A673 (cell line): ENCODE measurements around the gene ZMYM1. TPM values are rescaled to one million over a fixed set of nuclear protein-coding genes. Genes with fewer than 3 reads are reported as not detected.
A peak's percentile ranks its signal among the peaks of the same experiment; 100 is the strongest.

Experiments used
- BruUV-seq: library from RNA; stranded (reverse); fragments of 400-500 nt; replicated peaks from 2 replicates; lab custom pipeline; 2021; lab: Mats Ljungman, UMichigan
- CTCF ChIA-PET: fragments of 300-600 bp; sonication (Branson Sonifier 250); formaldehyde crosslinking; loops from one replicate; lab custom pipeline; 2022; ENCODE audit warnings: antibody characterized with exemption; lab: Charles Lee
- POLR2A ChIA-PET: fragments of 300-600 bp; sonication (Branson Sonifier 250); formaldehyde crosslinking; loops from one replicate; lab custom pipeline; 2022; ENCODE audit warnings: antibody characterized with exemption; ENCODE audit not compliant: low non-redundant PET; lab: Charles Lee
- DNase-seq: peaks from one replicate; pipeline ENCODE4 v3.0.0-alpha.2; 2015; ENCODE audit warnings: low spot score
- H3K27ac ChIP-seq: fragments of 200-600 bp; sonication (generic); 2 replicates; pipeline ENCODE4 v1.5.1; 2016; ENCODE audit warnings: mixed run types, low read depth, mild to moderate bottlenecking, mixed read lengths, antibody characterized with exemption, low read length; ENCODE audit not compliant: poor library complexity, severe bottlenecking
- H3K27me3 ChIP-seq: fragments of 200-600 bp; sonication (generic); replicated peaks from 2 replicates; pipeline ENCODE4 v1.6.1; 2017; ENCODE audit warnings: mixed run types, low read depth, mild to moderate bottlenecking, mixed read lengths, antibody characterized with exemption, low read length; ENCODE audit not compliant: insufficient read depth, poor library complexity
- H3K36me3 ChIP-seq: fragments of 200-600 bp; sonication (generic); 2 replicates; pipeline ENCODE4 v1.6.1; 2016; ENCODE audit warnings: mixed run types, mild to moderate bottlenecking, mixed read lengths, antibody characterized with exemption, low read length; ENCODE audit not compliant: insufficient read depth, poor library complexity, severe bottlenecking
- H3K4me1 ChIP-seq: fragments of 200-600 bp; sonication (generic); 2 replicates; pipeline ENCODE4 v1.6.1; 2017; ENCODE audit warnings: mixed run types, mild to moderate bottlenecking, mixed read lengths, antibody characterized with exemption, low read length; ENCODE audit not compliant: insufficient read depth, poor library complexity, severe bottlenecking
- H3K4me3 ChIP-seq: fragments of 200-600 bp; sonication (generic); 2 replicates; pipeline ENCODE4 v1.5.1; 2016; ENCODE audit warnings: low read depth, mixed run types, mild to moderate bottlenecking, mixed read lengths, low read length; ENCODE audit not compliant: poor library complexity, severe bottlenecking
- H3K9me3 ChIP-seq: fragments of 200-600 bp; sonication (generic); 2 replicates; pipeline ENCODE4 v1.6.1; 2016; ENCODE audit warnings: mixed run types, low read depth, mild to moderate bottlenecking, mixed read lengths, antibody characterized with exemption, low read length; ENCODE audit not compliant: poor library complexity, severe bottlenecking
- CTCF ChIP-seq: fragments of 300-800, 200-600 bp; sonication (generic); conservative IDR thresholded peaks from 2 replicates; pipeline ENCODE4 v1.5.1; 2017; ENCODE audit warnings: low read depth, mild to moderate bottlenecking, antibody characterized with exemption, low read length, moderate library complexity, mixed read lengths
- EZH2 ChIP-seq: fragments of 200-600 bp; sonication (generic); IDR thresholded peaks from 2 replicates; pipeline ENCODE4 v1.6.1; 2017; ENCODE audit warnings: borderline replicate concordance, low read depth, mild to moderate bottlenecking, mixed read lengths, antibody characterized with exemption, low read length; ENCODE audit not compliant: poor library complexity, severe bottlenecking
- intact Hi-C: fragments of 100-400 bp; cut with micrococcal nuclease; formaldehyde crosslinking; loops from one replicate; pipeline ENCODE4 v1.10.0; 2022; ENCODE audit not compliant: unreplicated experiment
- total RNA-seq: library from RNA; stranded (reverse); gene quantifications from 2 replicates; pipeline ENCODE4 v1.2.3, GENCODE V29; 2021

The ZMYM1 gene
- total RNA-seq, 1 experiment from 2014 or later: 36.1 TPM

GRCh38 chr1:35111106-35111505, 31.9 kb downstream of the ZMYM1 start:
- no peak overlapping the region for H3K4me3 ChIP-seq
- intact Hi-C loops: no loop called here
- no peak for DNase-seq
- TF ChIP-seq EZH2 (no peak), CTCF (no peak)
- POLR2A ChIA-PET: no interaction called here
- CTCF ChIA-PET: no interaction called here
- H3K9me3 ChIP-seq: no peaks in the 10 kb centered on the region
- H3K36me3 ChIP-seq: peaks cover 27% of the 10 kb centered on the region
- H3K4me1 ChIP-seq: no peaks in the 10 kb centered on the region
- H3K27ac ChIP-seq: no peak overlapping the region
- no peaks in the 10 kb centered on the region for H3K27me3 ChIP-seq
- no TSS peak for BruUV-seq

- Histone ChIP-seq H3K4me3 (no peak overlapping the region), H3K9me3 (no peaks in the 10 kb centered on the region), H3K36me3 (peaks cover 25% of the 10 kb centered on the region), H3K4me1 (no peaks in the 10 kb centered on the region), H3K27ac (no peak overlapping the region), H3K27me3 (no peaks in the 10 kb centered on the region)
- POLR2A ChIA-PET: no interaction called here
- no TSS peak for BruUV-seq
- CTCF ChIA-PET: no interaction called here
- no peak for TF ChIP-seq EZH2
- TF ChIP-seq CTCF: peak; percentile 43; the same call in 1 of the 2 replicates
- no peak for DNase-seq
- intact Hi-C loops: no loop called here
Observed at GRCh38 chr1:35112668-35113067, 33.5 kb downstream of the ZMYM1 start.

DNA sequence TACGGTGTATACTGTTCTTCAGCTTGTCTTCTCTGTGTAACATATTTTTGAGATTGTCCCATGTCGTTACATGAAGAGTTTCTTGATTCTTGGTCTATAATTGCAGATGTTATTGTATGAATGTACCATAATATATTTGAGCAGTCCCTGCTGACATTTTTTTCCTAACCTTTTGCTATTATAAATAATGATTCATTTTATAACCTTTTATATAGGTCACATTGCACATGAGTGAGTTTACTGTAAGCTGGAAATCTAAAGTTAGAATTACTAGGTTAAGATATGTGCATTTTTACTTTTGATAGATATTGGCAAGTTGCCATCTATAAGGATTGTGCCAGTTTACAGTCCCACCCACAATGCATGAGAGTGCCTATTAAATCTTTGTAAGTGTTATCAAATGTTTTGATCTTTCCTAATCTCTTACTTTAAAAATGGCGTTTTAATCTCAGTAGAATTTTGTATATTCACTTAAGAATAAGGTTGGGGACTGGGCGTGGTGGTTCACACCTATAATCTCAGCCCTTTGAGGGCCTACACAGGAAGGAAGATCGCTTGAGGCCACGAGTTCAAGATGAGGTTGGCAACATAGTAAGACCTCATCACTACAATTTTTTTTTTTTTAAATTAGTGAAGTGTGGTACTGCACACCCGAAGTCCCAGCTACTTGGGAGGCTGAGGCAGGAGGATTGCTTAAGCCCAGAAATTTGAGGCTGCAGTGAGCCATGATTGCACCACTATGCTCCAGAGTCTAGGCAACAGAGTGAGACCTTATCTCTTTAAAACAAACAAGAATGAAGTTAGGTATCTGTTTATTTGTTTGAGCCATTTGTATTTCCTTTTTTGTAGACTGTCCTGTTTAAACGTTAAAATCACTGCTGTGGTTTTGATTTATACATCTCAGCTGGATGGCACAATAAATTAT, 36.5 kb downstream of the ZMYM1 start:
- CTCF ChIA-PET: no interaction called here
- H3K4me3 ChIP-seq: no peak overlapping the region
- POLR2A ChIA-PET: no interaction called here
- no peak for TF ChIP-seq CTCF
- TF ChIP-seq EZH2: no peak
- DNase-seq: no peak
- no peak overlapping the region for H3K27ac ChIP-seq
- peaks cover 25% of the 10 kb centered on the region for H3K36me3 ChIP-seq
- H3K9me3 ChIP-seq: no peaks in the 10 kb centered on the region
- BruUV-seq: no TSS peak
- no peaks in the 10 kb centered on the region for H3K4me1 ChIP-seq
- intact Hi-C loops: no loop called here
- no peaks in the 10 kb centered on the region for H3K27me3 ChIP-seq
